Measurements from ENCODE around the gene CORIN.

Gene CORIN

GRCh38 chr4:47837094-47837907 lies 566 bp downstream of the CORIN start:
- peak; percentile 68 for DNase-seq
- in situ Hi-C loops (cut with MboI; ENCODE audit: low pct_unique_long_range_greater_than_20kb, low sequenced_read_pairs), result loop anchor here (10.0 kb wide), 1 partner anchor 132 kb away; no protein-coding TSS in a partner anchor

- peak; percentile 82 for DNase-seq
- in situ Hi-C loops (cut with MboI; ENCODE audit: low pct_unique_long_range_greater_than_20kb, low sequenced_read_pairs), result loop anchor here (10.0 kb wide), 1 partner anchor 132 kb away; no protein-coding TSS in a partner anchor
These were observed 1.2 kb downstream of the CORIN start for GRCh38 chr4:47836641-47837093.

- in situ Hi-C loops (cut with MboI; ENCODE audit: low pct_unique_long_range_greater_than_20kb, low sequenced_read_pairs), result loop anchor here (10.0 kb wide), 1 partner anchor 131 kb away; no protein-coding TSS in a partner anchor
- DNase-seq, result peak; percentile 43
These were observed 2.4 kb downstream of the CORIN start for GRCh38 chr4:47835494-47835893.

GRCh38 chr4:47831026-47831679 lies 6.7 kb downstream of the CORIN start:
- no peak for DNase-seq
- in situ Hi-C loops (cut with MboI; ENCODE audit: low pct_unique_long_range_greater_than_20kb, low sequenced_read_pairs), result loop anchor here (10.0 kb wide), 1 partner anchor 126 kb away; no protein-coding TSS in a partner anchor

GRCh38 chr4:47830265-47831025 lies 7.4 kb downstream of the CORIN start:
- in situ Hi-C loops (cut with MboI; ENCODE audit: low pct_unique_long_range_greater_than_20kb, low sequenced_read_pairs), result loop anchor here (10.0 kb wide), 1 partner anchor 126 kb away; no protein-coding TSS in a partner anchor
- DNase-seq, result no peak

- no peak for DNase-seq
- in situ Hi-C loops (cut with MboI; ENCODE audit: low pct_unique_long_range_greater_than_20kb, low sequenced_read_pairs), result no loop called here
These were observed 8.4 kb downstream of the CORIN start for GRCh38 chr4:47829438-47829837.

- peak; percentile 13 for DNase-seq
- in situ Hi-C loops (cut with MboI; ENCODE audit: low pct_unique_long_range_greater_than_20kb, low sequenced_read_pairs), result no loop called here
These were observed 10.4 kb downstream of the CORIN start for GRCh38 chr4:47827343-47828047.

GRCh38 chr4:47824840-47825239 lies 13.0 kb downstream of the CORIN start:
- in situ Hi-C loops (cut with MboI; ENCODE audit: low pct_unique_long_range_greater_than_20kb, low sequenced_read_pairs), result no loop called here

GRCh38 chr4:47819178-47819577 lies 18.7 kb downstream of the CORIN start:
- DNase-seq, result peak; percentile 19
- in situ Hi-C loops (cut with MboI; ENCODE audit: low pct_unique_long_range_greater_than_20kb, low sequenced_read_pairs), result no loop called here

More at GRCh38 chr4:47824840-47825239, 13.0 kb downstream of the CORIN start:
- DNase-seq, result peak; percentile 28

- in situ Hi-C loops (cut with MboI; ENCODE audit: low pct_unique_long_range_greater_than_20kb, low sequenced_read_pairs), result no loop called here
- no peak for DNase-seq
These were observed 20.6 kb downstream of the CORIN start for GRCh38 chr4:47817275-47817674.

- in situ Hi-C loops (cut with MboI; ENCODE audit: low pct_unique_long_range_greater_than_20kb, low sequenced_read_pairs), result no loop called here
- no peak for DNase-seq
These were observed 21.1 kb downstream of the CORIN start for GRCh38 chr4:47816748-47817147.

GRCh38 chr4:47814618-47815295 lies 23.1 kb downstream of the CORIN start:
- in situ Hi-C loops (cut with MboI; ENCODE audit: low pct_unique_long_range_greater_than_20kb, low sequenced_read_pairs), result no loop called here
- DNase-seq, result no peak

GRCh38 chr4:47809654-47810203 lies 28.1 kb downstream of the CORIN start:
- in situ Hi-C loops (cut with MboI; ENCODE audit: low pct_unique_long_range_greater_than_20kb, low sequenced_read_pairs), result no loop called here
- DNase-seq, result no peak

GRCh38 chr4:47804598-47804997 lies 33.3 kb downstream of the CORIN start:
- in situ Hi-C loops (cut with MboI; ENCODE audit: low pct_unique_long_range_greater_than_20kb, low sequenced_read_pairs), result no loop called here
- DNase-seq, result no peak

GRCh38 chr4:47801481-47802002 lies 36.3 kb downstream of the CORIN start:
- no peak for DNase-seq
- in situ Hi-C loops (cut with MboI; ENCODE audit: low pct_unique_long_range_greater_than_20kb, low sequenced_read_pairs), result no loop called here

GRCh38 chr4:47798165-47798564 lies 39.7 kb downstream of the CORIN start:
- in situ Hi-C loops (cut with MboI; ENCODE audit: low pct_unique_long_range_greater_than_20kb, low sequenced_read_pairs), result no loop called here
- no peak for DNase-seq

- DNase-seq, result no peak
- in situ Hi-C loops (cut with MboI; ENCODE audit: low pct_unique_long_range_greater_than_20kb, low sequenced_read_pairs), result no loop called here
These were observed 45.9 kb downstream of the CORIN start for GRCh38 chr4:47791965-47792364.

GRCh38 chr4:47790105-47790504 lies 47.8 kb downstream of the CORIN start:
- in situ Hi-C loops (cut with MboI; ENCODE audit: low pct_unique_long_range_greater_than_20kb, low sequenced_read_pairs), result no loop called here
- DNase-seq, result no peak

Data from KBM-7 (cell line).